Panc1 (cell line): ENCODE results near the gene CSTPP1. TPM values are rescaled to one million over a fixed set of nuclear protein-coding genes. Genes with fewer than 3 reads are reported as not detected.

Experiments used
- ATAC-seq: fragments of 200-7000 bp; cut with Tn5 transposase; 2 replicates; pipeline ENCODE4 v1.9.1; 2020; ENCODE audit warnings: mild to moderate bottlenecking, moderate library complexity
- BruUV-seq: library from RNA; stranded (reverse); fragments of 400-500 nt; replicated peaks from 2 replicates; lab custom pipeline; 2021; lab: Mats Ljungman, UMichigan
- CTCF ChIA-PET: fragments of 300-600 bp; sonication (Branson Sonifier 250); formaldehyde crosslinking; loops from one replicate; lab custom pipeline; 2022; ENCODE audit warnings: antibody characterized with exemption; lab: Charles Lee
- POLR2A ChIA-PET: fragments of 300-600 bp; sonication (Branson Sonifier 250); formaldehyde crosslinking; loops from one replicate; lab custom pipeline; 2022; ENCODE audit warnings: antibody characterized with exemption; lab: Charles Lee
- DNase-seq: peaks from one replicate; pipeline ENCODE4 v3.0.0-alpha.2; 2010; ENCODE audit warnings: low read depth, low spot score
- H3K27ac ChIP-seq: 2 replicates; pipeline ENCODE4 v1.5.1; 2011; ENCODE audit warnings: mild to moderate bottlenecking, low read length, inconsistent platforms
- H3K27me3 ChIP-seq: fragments of 200-500 bp; sonication (Bioruptor generic); 2 replicates; pipeline ENCODE4 v1.6.0; 2014; ENCODE audit warnings: low read length, inconsistent platforms; ENCODE audit not compliant: control insufficient read depth, insufficient read depth
- H3K36me3 ChIP-seq: fragments of 200-500 bp; sonication (Bioruptor generic); 2 replicates; pipeline ENCODE4 v1.5.1; 2014; ENCODE audit warnings: inconsistent platforms, mild to moderate bottlenecking, low read length, moderate library complexity; ENCODE audit not compliant: control insufficient read depth, insufficient read depth
- H3K4me1 ChIP-seq: 2 replicates; pipeline ENCODE4 v1.5.1; 2011; ENCODE audit warnings: inconsistent platforms, mild to moderate bottlenecking, low read length, moderate library complexity; ENCODE audit not compliant: control insufficient read depth, insufficient read depth
- H3K4me3 ChIP-seq, 2 experiments: 2 replicates each; pipeline ENCODE4 v1.5.1; 2011 to 2012; ENCODE audit warnings: low read depth in 2 of 2, low read length in 2 of 2, mild to moderate bottlenecking in 2 of 2, inconsistent platforms in 1 of 2, moderate library complexity in 1 of 2
- H3K9me3 ChIP-seq: fragments of 200-500 bp; sonication (Bioruptor generic); 2 replicates; pipeline ENCODE4 v1.5.1; 2014; ENCODE audit warnings: low read depth, mild to moderate bottlenecking, inconsistent platforms, low read length, moderate library complexity; ENCODE audit not compliant: control insufficient read depth, insufficient read depth
- POLR2AphosphoS5 ChIP-seq: IDR thresholded peaks from 2 replicates; pipeline ENCODE4 v1.6.1; 2012; ENCODE audit warnings: mild to moderate bottlenecking, low read depth, low read length, moderate library complexity
- SIN3A ChIP-seq: IDR thresholded peaks from 2 replicates; pipeline ENCODE4 v1.6.1; 2012; ENCODE audit warnings: low read depth, mild to moderate bottlenecking, low read length, moderate library complexity, borderline replicate concordance; ENCODE audit not compliant: insufficient read depth
- TCF7L2 ChIP-seq: IDR thresholded peaks from 2 replicates; pipeline ENCODE4 v1.6.1; 2011; ENCODE audit warnings: mild to moderate bottlenecking, low read depth, low read length, inconsistent platforms
- in situ Hi-C: cut with HindIII; loops from 2 replicates; pipeline ENCODE4 v1.10.0; 2016; ENCODE audit warnings: low sequenced_read_pairs, low pct_unique_long_range_greater_than_20kb
- intact Hi-C: fragments of 100-400 bp; cut with micrococcal nuclease; formaldehyde crosslinking; loops from one replicate; pipeline ENCODE4 v1.10.0; 2022; ENCODE audit not compliant: unreplicated experiment
- total RNA-seq: library from RNA; stranded (reverse); gene quantifications from one replicate; pipeline ENCODE4 v1.2.1, GENCODE V29; 2021; ENCODE audit not compliant: unreplicated experiment
- TF ChIP-seq, protein P1 (sequence below), 2 experiments: IDR thresholded peaks; 2 replicates each; pipeline ENCODE4 v1.6.1; 2011 to 2012; ENCODE audit warnings: low read depth in 2 of 2, control low read depth in 1 of 2, low read length in 1 of 2, mild to moderate bottlenecking in 1 of 2, moderate library complexity in 1 of 2; ENCODE audit not compliant: insufficient read depth in 1 of 2
- TF ChIP-seq, protein P2 (sequence below): fragments of 450-650 bp; IDR thresholded peaks from 2 replicates; pipeline ENCODE4 v1.5.1; 2017; ENCODE audit warnings: mild to moderate bottlenecking

The CSTPP1 gene
- total RNA-seq, 1 experiment from 2014 or later: 29.0 TPM

DNA sequence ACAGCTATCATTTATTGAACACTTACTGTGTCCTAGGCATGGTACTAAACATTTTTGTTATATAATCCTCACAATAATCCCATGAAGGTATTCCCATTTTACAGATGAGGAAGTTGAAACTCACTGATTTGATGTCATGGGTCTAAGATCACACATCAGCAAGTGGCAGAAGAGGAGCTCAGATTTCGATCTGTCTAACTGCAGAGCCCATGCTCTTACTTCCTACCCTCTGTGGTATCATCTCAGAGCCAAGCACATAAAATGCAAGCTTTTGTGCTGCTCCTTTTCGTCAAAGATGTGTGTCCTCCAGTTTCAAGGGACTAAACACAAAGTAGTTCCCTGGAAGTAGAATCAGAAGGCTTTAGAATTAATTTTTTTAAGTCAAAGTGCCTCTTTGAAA is 169.0 kb downstream of the CSTPP1 start:
- no peaks in the 10 kb centered on the region for H3K4me1 ChIP-seq
- TF ChIP-seq TCF7L2 (no peak), SIN3A (no peak), POLR2AphosphoS5 (no peak)
- TF ChIP-seq, protein P1, sequence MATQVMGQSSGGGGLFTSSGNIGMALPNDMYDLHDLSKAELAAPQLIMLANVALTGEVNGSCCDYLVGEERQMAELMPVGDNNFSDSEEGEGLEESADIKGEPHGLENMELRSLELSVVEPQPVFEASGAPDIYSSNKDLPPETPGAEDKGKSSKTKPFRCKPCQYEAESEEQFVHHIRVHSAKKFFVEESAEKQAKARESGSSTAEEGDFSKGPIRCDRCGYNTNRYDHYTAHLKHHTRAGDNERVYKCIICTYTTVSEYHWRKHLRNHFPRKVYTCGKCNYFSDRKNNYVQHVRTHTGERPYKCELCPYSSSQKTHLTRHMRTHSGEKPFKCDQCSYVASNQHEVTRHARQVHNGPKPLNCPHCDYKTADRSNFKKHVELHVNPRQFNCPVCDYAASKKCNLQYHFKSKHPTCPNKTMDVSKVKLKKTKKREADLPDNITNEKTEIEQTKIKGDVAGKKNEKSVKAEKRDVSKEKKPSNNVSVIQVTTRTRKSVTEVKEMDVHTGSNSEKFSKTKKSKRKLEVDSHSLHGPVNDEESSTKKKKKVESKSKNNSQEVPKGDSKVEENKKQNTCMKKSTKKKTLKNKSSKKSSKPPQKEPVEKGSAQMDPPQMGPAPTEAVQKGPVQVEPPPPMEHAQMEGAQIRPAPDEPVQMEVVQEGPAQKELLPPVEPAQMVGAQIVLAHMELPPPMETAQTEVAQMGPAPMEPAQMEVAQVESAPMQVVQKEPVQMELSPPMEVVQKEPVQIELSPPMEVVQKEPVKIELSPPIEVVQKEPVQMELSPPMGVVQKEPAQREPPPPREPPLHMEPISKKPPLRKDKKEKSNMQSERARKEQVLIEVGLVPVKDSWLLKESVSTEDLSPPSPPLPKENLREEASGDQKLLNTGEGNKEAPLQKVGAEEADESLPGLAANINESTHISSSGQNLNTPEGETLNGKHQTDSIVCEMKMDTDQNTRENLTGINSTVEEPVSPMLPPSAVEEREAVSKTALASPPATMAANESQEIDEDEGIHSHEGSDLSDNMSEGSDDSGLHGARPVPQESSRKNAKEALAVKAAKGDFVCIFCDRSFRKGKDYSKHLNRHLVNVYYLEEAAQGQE (IDR thresholded peaks at IDR 0.05; ENCODE audit: insufficient read depth in 1 of 2, low read depth in 2 of 2, low read length in 1 of 2): no peak
- TF ChIP-seq, protein P2, sequence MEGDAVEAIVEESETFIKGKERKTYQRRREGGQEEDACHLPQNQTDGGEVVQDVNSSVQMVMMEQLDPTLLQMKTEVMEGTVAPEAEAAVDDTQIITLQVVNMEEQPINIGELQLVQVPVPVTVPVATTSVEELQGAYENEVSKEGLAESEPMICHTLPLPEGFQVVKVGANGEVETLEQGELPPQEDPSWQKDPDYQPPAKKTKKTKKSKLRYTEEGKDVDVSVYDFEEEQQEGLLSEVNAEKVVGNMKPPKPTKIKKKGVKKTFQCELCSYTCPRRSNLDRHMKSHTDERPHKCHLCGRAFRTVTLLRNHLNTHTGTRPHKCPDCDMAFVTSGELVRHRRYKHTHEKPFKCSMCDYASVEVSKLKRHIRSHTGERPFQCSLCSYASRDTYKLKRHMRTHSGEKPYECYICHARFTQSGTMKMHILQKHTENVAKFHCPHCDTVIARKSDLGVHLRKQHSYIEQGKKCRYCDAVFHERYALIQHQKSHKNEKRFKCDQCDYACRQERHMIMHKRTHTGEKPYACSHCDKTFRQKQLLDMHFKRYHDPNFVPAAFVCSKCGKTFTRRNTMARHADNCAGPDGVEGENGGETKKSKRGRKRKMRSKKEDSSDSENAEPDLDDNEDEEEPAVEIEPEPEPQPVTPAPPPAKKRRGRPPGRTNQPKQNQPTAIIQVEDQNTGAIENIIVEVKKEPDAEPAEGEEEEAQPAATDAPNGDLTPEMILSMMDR: no peak
- BruUV-seq: no TSS peak
- no peak overlapping the region for H3K4me3 ChIP-seq
- CTCF ChIA-PET: no interaction called here
- H3K9me3 ChIP-seq: no peaks in the 10 kb centered on the region
- intact Hi-C loops: no loop called here
- ATAC-seq: no peak
- no peaks in the 10 kb centered on the region for H3K36me3 ChIP-seq
- no peak for DNase-seq
- no peak overlapping the region for H3K27ac ChIP-seq
- POLR2A ChIA-PET: interaction anchor here (0.5 kb wide), 1 partner anchor 10 kb away, joined by 3 read pairs; no protein-coding TSS in a partner anchor
- no peaks in the 10 kb centered on the region for H3K27me3 ChIP-seq
- in situ Hi-C loops: no loop called here

DNA sequence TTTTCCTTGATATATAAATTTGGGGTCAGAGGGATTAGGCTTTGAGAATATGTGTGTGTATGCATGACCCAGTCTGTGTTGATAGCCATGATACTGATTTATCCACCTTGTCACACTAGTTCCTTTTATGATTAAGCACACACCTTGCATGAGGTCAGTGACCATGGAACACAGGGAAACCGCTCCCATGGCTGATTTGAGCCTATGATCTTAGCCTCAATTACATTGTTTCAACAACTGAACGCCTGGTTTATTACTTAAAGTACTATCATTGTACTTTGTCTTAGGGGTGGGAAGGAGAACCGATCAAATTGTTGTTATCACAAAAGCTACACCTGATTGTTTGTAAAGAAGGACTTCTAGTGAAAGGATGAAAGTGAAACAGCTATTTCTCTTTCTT is 169.4 kb downstream of the CSTPP1 start:
- no peak for TF ChIP-seq TCF7L2
- TF ChIP-seq, protein P2: no peak
- TF ChIP-seq, protein P1 (IDR thresholded peaks at IDR 0.05; ENCODE audit: insufficient read depth in 1 of 2, low read depth in 2 of 2, low read length in 1 of 2): no peak
- ChIA-PET POLR2A (interaction anchor here (0.5 kb wide), 1 partner anchor 10 kb away, joined by 3 read pairs; no protein-coding TSS in a partner anchor), CTCF (no interaction called here)
- in situ Hi-C loops: no loop called here
- DNase-seq: no peak
- H3K36me3 ChIP-seq: no peaks in the 10 kb centered on the region
- no peaks in the 10 kb centered on the region for H3K9me3 ChIP-seq
- ATAC-seq: no peak
- intact Hi-C loops: no loop called here
- BruUV-seq: no TSS peak
- no peak overlapping the region for H3K4me3 ChIP-seq
- no peaks in the 10 kb centered on the region for H3K27me3 ChIP-seq
- H3K27ac ChIP-seq: no peak overlapping the region
- H3K4me1 ChIP-seq: no peaks in the 10 kb centered on the region
